Suprapubic skin (tissue), 4 donors: ENCODE measurements around the gene CHST8.

Experiments used
- POLR2A ChIP-seq, 2 donors: fragments of 450-650 bp; IDR thresholded peaks; one replicate each; pipeline ENCODE4 v1.6.1; 2017; ENCODE audit warnings: antibody characterized with exemption in 2 of 2, mild to moderate bottlenecking in 2 of 2, moderate library complexity in 2 of 2
- POLR2AphosphoS5 ChIP-seq, 3 donors: sonication (generic); formaldehyde crosslinking; IDR thresholded peaks; one replicate each; pipeline ENCODE4 v1.6.1; 2017; ENCODE audit warnings: antibody characterized with exemption in 3 of 3

DNA sequence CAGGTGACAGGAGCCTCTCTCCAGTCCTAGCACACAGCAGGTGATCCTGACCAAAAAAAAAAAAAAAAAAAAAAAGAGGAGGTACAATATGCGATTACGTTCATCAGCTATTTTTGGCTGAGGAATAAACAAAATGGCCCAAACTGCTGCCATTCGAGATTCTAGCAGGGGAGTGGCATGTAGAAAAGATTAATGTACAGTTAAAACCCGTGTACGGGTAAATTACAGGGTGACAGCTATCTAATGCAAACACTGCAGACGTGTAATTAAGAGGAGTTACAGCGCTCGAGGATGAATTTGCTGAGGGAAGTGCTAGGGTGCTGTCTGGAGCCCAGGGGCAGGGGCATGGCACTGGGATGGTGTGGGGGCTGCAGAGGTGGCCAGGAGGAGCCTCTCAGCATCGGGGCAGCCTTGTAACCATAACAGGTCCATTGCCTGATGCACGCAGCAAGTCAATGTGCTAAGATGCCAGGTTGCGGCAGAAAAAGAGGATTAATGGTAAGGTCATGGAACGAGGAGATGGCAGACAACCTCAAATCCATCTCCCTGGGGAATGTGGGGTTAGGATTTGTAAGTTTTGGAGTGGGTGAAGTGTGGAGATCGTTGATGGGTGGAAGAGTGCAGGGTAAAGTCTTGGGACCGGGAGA, 17.4 kb downstream of the CHST8 start:
- TF ChIP-seq POLR2AphosphoS5 (IDR thresholded peaks at IDR 0.05) (no peak), POLR2A (IDR thresholded peaks at IDR 0.05) (no peak)
